T-helper 2 cell (primary cell): ENCODE data around the gene IKBKE.
A peak's percentile ranks its signal among the peaks of the same experiment; 100 is the strongest.

ENCODE experiments used
- DNase-seq, 5 experiments: peaks; one replicate each; pipeline versions ENCODE4 v3.0.0 to v3.0.0-alpha.2; 2012 to 2022
- total RNA-seq, 2 donors: gene quantifications; one replicate each; lab custom pipeline; 2026; lab: John Stamatoyannopoulos, UW

IKBKE gene
- total RNA-seq, result 54.6 to 86.0 reads per million in 2 donors

- DNase-seq, result peak in 3 of 5 experiments; percentile 34 to 80 (median 46)
Observed at GRCh38 chr1:206469933-206470691, at the start of gene IKBKE. Gene IKBKE, plus strand, starts transcription at chr1:206470476. Its CDS starts 2,752 bp downstream, at chr1:206473228.

DNA sequence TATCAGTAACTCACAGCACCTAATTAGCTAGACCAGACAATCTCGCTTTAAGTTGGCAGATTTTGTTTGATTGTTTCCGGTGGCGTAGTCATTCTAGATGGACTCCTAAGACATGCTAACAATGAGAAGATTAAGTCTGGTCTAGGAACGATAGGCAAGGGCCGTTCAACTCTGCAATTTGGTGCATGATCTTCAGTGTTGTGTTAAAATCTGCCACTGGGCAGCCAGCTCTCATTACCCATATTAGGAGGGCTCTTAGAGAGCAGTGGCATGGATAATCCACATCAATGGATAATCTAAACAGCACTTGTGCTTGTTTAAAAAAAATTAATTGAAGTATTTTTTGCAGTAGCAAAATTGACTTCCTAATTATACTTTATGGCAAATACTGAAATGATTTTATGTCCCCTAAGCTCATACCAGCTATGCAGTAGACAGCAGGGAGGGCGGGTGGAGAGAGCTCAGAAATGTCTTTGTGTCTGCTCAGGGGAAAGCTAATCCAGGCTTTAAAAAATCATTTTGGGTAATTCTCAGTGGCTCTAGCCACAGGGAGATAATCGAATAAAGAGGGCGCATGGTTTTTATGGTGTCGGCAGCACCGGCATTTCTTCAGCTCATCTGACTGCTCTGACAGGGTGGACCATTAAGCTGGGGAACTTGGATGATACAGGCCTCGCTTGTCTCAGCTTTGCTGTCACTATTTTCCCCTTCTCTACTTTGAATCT lies 48.5 kb upstream of the IKBKE start:
- DNase-seq, result no peak

- no peak for DNase-seq
Observed at GRCh38 chr1:206422525-206422924, 47.8 kb upstream of the IKBKE start.

GRCh38 chr1:206427291-206427690 lies 43.0 kb upstream of the IKBKE start:
- DNase-seq, result no peak

DNA sequence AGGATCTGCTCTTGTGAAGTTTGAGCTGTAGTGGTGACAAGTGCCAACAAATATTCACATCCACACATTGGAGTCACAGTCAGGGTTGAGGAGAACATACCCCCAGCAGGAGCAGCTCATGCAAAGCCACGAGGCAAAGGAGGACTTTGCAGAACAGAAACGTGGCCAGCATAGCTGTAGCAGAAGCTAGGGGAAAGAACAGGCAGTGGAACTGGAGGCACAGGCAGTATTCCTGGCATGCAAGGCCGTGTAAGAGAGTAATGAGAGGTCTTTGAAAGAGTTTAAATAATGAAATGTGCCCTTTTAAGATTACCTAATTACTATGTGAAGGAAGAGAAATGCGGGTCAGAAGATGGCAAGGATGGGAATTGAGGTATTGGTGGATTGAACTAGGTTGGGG lies 40.9 kb upstream of the IKBKE start:
- no peak for DNase-seq

DNA sequence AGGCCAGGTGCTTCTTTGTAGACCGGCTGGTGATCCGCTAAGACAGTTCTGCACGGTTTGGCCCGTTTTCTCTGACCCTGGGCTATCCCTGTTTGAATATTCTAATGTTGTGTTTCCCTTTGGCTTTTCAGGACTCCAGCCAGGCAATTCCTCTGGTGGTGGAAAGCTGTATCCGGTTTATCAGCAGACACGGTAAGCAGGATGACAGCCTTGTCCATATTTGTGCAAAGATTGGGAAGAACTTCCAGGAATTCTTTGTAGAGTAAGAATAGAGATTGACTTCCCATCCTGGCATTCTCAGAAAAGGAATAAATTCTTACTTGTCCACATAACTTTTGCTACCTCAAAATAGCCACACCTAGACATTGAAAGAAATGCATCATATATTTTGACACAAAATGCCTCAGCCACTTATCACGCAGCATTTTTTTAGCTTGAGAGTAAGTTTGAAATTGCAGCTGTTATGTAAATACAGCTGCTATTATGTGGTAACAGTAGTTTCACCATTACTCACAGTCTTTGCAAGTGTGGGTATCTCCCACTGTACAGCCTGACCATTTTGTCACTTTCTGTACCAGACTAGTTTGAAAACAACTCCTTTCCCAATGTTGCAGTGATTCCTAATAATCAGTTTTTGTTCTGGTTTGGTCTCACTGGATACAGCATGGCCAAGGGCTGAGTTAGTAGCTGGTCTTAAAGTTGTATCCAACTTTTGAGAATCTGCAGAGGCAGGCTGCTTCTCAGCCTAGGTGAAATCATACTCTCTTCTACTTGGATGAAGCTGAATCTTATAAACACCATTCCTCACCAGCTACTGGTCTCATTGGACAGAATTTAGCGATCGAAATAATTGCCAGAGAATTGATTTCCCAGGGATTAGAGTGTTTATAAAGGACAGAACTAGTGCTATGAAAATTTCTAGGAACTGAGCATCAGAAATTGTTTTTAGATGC lies 40.0 kb upstream of the IKBKE start:
- DNase-seq, result peak in 1 of 5 experiments; percentile 79

- peak in 1 of 5 experiments; percentile 30 for DNase-seq
Observed at GRCh38 chr1:206435445-206435844, 34.8 kb upstream of the IKBKE start.

GRCh38 chr1:206438554-206438953 lies 31.7 kb upstream of the IKBKE start:
- DNase-seq, result no peak

DNA sequence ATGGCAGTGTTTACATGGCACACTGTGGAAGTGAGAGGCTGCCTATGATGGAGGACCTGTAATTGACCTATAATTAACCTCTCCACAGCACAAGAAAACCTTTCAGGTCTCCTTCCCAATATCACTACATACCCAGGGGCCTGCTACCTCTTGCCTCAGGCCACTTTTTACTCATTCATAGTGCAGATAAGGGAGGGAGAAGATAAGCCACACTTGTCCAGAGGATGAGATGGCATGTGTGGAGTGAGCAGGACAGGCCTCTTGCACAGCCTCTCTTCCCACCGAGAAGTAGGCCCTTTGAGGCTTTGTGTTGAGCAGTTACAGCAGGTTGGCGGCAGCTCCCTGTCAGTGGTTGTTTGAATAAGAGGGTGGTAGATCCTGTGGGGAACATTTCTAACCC lies 31.1 kb upstream of the IKBKE start:
- DNase-seq, result no peak

DNA sequence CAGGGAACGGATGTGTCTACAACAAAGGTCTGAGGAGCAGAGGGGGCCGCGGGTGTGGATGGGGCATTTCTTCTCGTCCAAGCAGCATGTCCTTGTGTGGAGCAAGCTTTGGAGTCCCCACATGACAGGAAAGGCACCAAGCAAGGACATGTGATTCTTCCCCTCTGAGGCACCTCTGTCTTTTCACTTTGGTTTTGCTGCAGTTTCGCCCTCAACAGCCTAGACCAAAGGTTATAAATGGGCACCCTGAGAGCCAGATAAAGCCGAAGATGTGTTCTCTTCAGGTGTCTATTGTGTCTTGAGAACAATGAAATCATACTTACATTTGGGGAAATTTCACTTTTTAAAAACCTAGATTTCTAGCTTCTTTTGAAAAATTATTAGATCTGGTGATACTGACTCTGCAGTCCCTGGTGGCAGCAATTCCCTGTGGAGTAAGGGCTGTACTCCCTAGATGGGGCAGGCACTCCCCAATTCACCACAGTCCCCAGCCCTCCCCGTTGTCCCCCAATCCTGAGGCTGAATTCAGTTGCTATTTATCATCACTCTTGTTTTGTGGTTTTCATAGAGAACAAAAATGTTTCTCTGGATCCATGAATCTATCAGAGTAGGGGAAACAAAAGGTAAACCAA lies 28.8 kb upstream of the IKBKE start:
- no peak for DNase-seq

DNA sequence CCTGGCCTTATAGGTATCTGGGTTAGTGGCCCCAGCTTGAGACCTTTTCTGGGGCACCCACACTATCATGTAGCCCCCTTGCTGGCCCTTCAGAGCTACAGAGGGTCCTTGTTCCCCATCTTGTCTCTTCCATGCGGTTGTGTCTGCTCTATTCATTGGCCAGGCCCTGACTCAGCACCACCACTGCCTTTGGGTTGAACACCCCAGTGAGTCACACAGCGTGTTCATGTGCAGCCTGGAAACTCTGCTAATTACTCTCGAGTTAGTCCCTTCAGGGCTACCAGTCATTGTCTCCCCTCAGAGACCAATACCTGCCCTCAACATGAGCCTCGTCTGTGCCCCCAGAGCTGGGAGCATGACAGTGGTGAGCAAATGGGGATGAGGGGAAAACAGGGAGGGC lies 28.2 kb upstream of the IKBKE start:
- no peak for DNase-seq

- no peak for DNase-seq
Observed at GRCh38 chr1:206445116-206445515, 25.2 kb upstream of the IKBKE start.

- no peak for DNase-seq
Observed at GRCh38 chr1:206445911-206446356, 24.3 kb upstream of the IKBKE start.

- DNase-seq, result no peak
Observed at GRCh38 chr1:206446688-206447421, 23.4 kb upstream of the IKBKE start.

DNA sequence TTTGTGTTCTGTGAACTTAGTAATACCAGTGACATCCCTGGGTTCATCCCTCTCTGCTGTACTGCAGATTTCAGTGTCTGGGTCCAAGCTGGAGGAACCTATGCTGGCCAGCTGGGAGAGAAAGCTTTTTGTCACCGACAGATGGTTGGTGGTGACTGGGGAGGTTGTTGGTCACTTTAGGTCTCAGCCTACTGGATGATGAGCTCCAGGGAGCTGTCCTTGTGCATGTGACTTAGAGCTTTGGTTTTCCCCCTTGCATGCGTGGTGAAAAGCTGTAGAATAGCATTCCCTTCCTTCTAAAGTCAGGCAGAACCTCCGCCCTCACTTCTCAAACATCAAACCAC lies 22.9 kb upstream of the IKBKE start:
- DNase-seq, result no peak

- no peak for DNase-seq
Observed at GRCh38 chr1:206447792-206448191, 22.5 kb upstream of the IKBKE start.

DNA sequence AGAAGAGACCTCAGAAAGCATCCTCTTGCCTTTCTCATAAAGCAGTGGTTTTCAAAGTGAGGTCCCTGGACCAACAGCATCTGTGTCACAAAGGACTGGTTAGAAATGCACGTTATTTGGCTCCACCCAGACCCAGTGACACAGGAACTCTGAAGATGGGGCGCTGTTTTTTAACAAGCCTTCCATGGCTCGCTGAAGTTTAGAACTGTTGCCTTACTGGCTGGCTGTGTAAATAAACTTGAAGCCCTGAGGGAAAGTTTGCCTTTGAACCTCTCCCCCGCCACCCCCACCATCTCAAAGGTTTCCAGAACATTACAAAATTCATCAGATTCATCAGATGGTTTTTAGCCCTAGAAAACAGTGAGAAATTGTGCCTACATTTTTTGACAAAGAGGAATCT lies 21.8 kb upstream of the IKBKE start:
- no peak for DNase-seq

GRCh38 chr1:206449565-206449964 lies 20.7 kb upstream of the IKBKE start:
- no peak for DNase-seq

DNA sequence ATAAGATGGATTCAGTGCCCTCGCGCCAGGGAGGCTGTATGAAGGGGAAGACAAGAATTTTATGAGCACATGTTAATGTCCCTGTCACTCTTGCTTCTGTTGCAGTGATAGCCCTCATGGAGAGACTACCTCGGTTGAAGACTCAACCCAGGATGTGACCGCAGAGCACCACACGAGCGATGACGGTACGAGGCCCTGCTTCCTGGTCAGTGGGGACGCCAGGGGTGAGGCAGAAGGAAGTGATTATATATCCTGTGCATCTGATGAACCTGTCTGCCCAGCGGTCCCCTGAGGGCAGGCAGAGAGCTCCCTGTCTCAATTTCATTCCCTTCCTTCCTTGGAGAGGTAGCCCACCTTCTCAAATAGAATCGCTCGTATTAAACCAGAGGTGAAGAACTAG lies 20.0 kb upstream of the IKBKE start:
- no peak for DNase-seq

GRCh38 chr1:206451134-206451686 lies 19.1 kb upstream of the IKBKE start:
- no peak for DNase-seq

GRCh38 chr1:206453111-206453510 lies 17.2 kb upstream of the IKBKE start:
- DNase-seq, result no peak

GRCh38 chr1:206455289-206455665 lies 15.0 kb upstream of the IKBKE start:
- no peak for DNase-seq
